ENCODE data around the gene DNHD1. TPM values are rescaled to one million over a fixed set of nuclear protein-coding genes. Genes with fewer than 3 reads are reported as not detected.

DNHD1 gene
- total and polyA plus RNA-seq, 2 of the 4 experiments (the other 2 are of a cell fraction): 1.8 to 3.6 TPM

DNA sequence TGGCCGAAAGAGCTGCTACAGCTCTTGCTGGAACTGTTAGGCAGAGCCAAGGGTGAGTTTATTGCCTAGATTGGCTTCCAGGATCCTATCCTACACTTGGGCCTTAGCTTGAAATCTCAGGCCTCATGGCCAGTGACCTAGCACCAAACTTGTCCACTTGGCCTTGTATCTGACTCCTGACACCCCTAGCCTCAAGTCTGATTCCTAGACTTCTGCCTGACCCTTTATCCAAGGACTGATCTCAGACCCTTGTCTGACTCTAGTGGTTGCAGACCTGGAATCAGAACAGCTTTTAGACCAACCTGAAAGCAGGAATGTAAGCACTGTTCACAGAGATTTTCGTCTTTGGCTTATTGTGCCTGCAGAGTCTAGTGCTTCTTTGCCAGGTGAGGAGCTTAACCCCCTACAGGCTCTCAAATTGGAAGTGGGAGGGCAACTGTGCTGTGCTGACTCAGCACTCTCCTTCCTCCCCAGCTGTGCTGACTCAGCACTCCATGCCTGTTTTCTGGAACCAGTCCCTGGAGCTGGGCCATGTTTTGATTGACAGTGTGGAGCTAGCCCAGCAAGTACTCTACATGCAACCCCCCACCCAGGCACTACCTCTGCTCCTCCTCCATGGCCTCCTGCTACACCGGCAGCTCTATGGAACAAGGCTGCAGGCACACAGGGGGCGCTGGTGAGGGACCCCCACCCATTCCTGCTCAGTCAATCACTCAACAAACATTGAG lies 71.3 kb downstream of the DNHD1 start:
- no peak overlapping the region for H3K27ac ChIP-seq (ENCODE audit: insufficient read depth, low read length)
- no TSS peak for BruUV-seq (replicated peaks)
- no peak overlapping the region for H3K4me3 ChIP-seq (ENCODE audit: insufficient read depth, low read depth, low read length)
- H3K9ac ChIP-seq (ENCODE audit: low read depth, low read length): no peak overlapping the region
- H3K79me1 ChIP-seq (ENCODE audit: low read depth in 1 of 2, low read length in 2 of 2): peaks cover 0 to 3% of the 10 kb centered on the region in 2 experiments; a peak in 2 of 4 replicates
- DNase-seq: peak; percentile 65
- H3K56ac ChIP-seq (ENCODE audit: extremely low read depth, insufficient read depth, low read length): no peak overlapping the region
- no peak overlapping the region for H4K91ac ChIP-seq (ENCODE audit: insufficient read depth, low read depth, low read length)
- H3K4me2 ChIP-seq (ENCODE audit: low read depth, low read length): no peak overlapping the region
- H3K14ac ChIP-seq (replicated peaks; ENCODE audit: low read depth, low read length): no peak overlapping the region
- no peak overlapping the region for H2BK120ac ChIP-seq (ENCODE audit: low read depth, low read length)
- no CpG with 5 or more reads among the region's 4 CpGs for WGBS, 2 experiments (ENCODE audit: extremely low coverage in 2 of 2, insufficient read length in 1 of 2)
- no peak overlapping the region for H2BK20ac ChIP-seq (ENCODE audit: low read depth, low read length)
- no peak overlapping the region for H4K8ac ChIP-seq (ENCODE audit: low read depth in 2 of 2, low read length in 2 of 2)
- intact Hi-C loops (cut with micrococcal nuclease) (no loop called here), in situ Hi-C loops (cut with MboI; ENCODE audit: low sequenced_read_pairs) (no loop called here), dilution Hi-C loops (cut with HindIII; ENCODE audit: low sequenced_read_pairs, unreplicated experiment) (no loop called here)
- ChIA-PET POLR2A (ENCODE audit: unreplicated experiment) (no interaction called here), CTCF (interaction anchor here (0.6 kb wide), 1 partner anchor 10 kb away, joined by 3 read pairs; no protein-coding TSS in a partner anchor)
- H3K4me1 ChIP-seq (ENCODE audit: control insufficient read depth, insufficient read depth, low read length): peaks cover 9% of the 10 kb centered on the region
- no peak overlapping the region for H4K5ac ChIP-seq (ENCODE audit: low read depth, low read length)
- no peak overlapping the region for H3K23ac ChIP-seq (ENCODE audit: low read depth, low read length)
- H2AFZ ChIP-seq (replicated peaks; ENCODE audit: low read length, poor library complexity): no peak overlapping the region
- no peaks in the 10 kb centered on the region; the same call in 1 of the 2 replicates for H3K36me3 ChIP-seq (ENCODE audit: control insufficient read depth, insufficient read depth, low read length)
- no peaks in the 10 kb centered on the region for H3K9me3 ChIP-seq (ENCODE audit: control insufficient read depth, insufficient read depth, low read length)
- peak; percentile 42 for ATAC-seq (ENCODE audit: low read depth)
- H2BK5ac ChIP-seq (ENCODE audit: low read depth, low read length, poor library complexity, severe bottlenecking): no peak overlapping the region
- H3K4ac ChIP-seq (ENCODE audit: low read depth, low read length): no peak overlapping the region
- no peaks in the 10 kb centered on the region for H3K27me3 ChIP-seq (ENCODE audit: control insufficient read depth, insufficient read depth, low read length)
- H3K18ac ChIP-seq (ENCODE audit: low read depth, low read length): no peak overlapping the region
- no peak overlapping the region for H2AK9ac ChIP-seq (replicated peaks; ENCODE audit: low read depth, low read length, poor library complexity)
- peaks cover 11% of the 10 kb centered on the region for H3K9me1 ChIP-seq (ENCODE audit: insufficient read depth, low read length)
- TF ChIP-seq MXI1 (IDR thresholded peaks at IDR 0.05; ENCODE audit: borderline replicate concordance, low read depth, low read length): no peak
- no peak for TF ChIP-seq SMC3 (IDR thresholded peaks at IDR 0.05; ENCODE audit: low read depth, low read length)
- TF ChIP-seq, protein P1, sequence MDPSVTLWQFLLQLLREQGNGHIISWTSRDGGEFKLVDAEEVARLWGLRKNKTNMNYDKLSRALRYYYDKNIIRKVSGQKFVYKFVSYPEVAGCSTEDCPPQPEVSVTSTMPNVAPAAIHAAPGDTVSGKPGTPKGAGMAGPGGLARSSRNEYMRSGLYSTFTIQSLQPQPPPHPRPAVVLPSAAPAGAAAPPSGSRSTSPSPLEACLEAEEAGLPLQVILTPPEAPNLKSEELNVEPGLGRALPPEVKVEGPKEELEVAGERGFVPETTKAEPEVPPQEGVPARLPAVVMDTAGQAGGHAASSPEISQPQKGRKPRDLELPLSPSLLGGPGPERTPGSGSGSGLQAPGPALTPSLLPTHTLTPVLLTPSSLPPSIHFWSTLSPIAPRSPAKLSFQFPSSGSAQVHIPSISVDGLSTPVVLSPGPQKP (IDR thresholded peaks at IDR 0.05; ENCODE audit: borderline replicate concordance, low read depth, low read length): no peak
- TF ChIP-seq, protein P2, sequence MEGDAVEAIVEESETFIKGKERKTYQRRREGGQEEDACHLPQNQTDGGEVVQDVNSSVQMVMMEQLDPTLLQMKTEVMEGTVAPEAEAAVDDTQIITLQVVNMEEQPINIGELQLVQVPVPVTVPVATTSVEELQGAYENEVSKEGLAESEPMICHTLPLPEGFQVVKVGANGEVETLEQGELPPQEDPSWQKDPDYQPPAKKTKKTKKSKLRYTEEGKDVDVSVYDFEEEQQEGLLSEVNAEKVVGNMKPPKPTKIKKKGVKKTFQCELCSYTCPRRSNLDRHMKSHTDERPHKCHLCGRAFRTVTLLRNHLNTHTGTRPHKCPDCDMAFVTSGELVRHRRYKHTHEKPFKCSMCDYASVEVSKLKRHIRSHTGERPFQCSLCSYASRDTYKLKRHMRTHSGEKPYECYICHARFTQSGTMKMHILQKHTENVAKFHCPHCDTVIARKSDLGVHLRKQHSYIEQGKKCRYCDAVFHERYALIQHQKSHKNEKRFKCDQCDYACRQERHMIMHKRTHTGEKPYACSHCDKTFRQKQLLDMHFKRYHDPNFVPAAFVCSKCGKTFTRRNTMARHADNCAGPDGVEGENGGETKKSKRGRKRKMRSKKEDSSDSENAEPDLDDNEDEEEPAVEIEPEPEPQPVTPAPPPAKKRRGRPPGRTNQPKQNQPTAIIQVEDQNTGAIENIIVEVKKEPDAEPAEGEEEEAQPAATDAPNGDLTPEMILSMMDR (conservative IDR thresholded peaks at IDR 0.05; ENCODE audit: low read depth, low read length): no peak
- no peak for TF ChIP-seq RAD21 (IDR thresholded peaks at IDR 0.05; ENCODE audit: low read length)
- TF ChIP-seq MAFK (IDR thresholded peaks at IDR 0.05; ENCODE audit: low read depth, low read length): peak; percentile 100
- 0 out of 2 replicates have a peak, but pooled peaks have one; percentile 31 for TF ChIP-seq NFE2L2 (IDR thresholded peaks at IDR 0.05; ENCODE audit: low read depth, low read length)
- H4K20me1 ChIP-seq (ENCODE audit: insufficient read depth, low read length): no peaks in the 10 kb centered on the region
- no peak overlapping the region for H2BK15ac ChIP-seq (ENCODE audit: low read depth, low read length)
- H2AK5ac ChIP-seq (ENCODE audit: low read depth, low read length): no peak overlapping the region
